ENCODE data around the gene PAQR4.

The PAQR4 gene

DNA sequence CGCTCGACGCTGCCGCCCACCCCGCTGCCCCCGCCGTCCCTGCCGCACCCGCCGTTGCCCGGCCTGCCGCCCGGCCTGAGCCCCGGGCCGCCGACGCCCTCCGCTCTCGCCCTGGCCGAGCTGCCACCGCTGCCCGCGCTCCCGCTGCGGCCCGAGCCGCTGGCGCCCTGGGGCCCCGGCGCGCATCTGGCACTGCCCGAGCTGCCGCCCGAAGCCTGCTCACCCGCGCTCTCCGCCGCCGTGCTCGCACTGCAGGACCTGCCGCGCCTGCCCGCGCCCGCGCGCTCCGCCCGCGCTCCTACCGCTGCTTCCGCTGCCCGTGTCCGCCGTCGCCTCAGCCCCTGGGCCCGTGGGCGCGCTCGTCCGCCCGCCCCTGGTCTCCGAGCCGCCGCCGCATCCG, 35.2 kb downstream of the PAQR4 start:
- DNase-seq (ENCODE audit: low read depth in 2 of 2, low spot score in 1 of 2): no peak

DNA sequence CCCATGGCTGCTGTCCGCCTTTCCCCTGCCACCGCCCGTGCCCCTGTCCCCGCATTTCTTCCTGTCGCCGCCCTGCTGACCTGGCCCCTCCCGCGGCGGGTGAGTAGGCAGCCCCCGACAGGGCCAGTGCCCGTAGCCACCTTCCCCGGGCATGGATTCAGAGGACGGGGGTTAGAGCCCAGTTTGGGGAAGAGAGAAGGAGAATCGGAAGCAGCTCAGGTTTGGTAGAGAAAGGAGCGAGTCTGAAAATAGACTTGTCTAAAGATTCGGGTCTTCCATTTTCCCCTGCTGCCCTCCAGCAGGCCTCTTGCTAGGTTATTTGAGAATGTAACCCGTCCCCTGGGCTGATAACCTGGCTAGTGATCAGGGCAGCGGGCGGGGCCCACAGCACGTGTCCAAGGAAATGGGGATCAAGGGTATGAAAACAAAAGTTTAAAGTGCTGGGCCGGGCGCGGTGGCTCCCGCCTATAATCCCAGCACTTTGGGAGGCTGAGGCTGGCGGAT, 35.7 kb downstream of the PAQR4 start:
- DNase-seq (ENCODE audit: low read depth in 2 of 2, low spot score in 1 of 2): no peak

DNA sequence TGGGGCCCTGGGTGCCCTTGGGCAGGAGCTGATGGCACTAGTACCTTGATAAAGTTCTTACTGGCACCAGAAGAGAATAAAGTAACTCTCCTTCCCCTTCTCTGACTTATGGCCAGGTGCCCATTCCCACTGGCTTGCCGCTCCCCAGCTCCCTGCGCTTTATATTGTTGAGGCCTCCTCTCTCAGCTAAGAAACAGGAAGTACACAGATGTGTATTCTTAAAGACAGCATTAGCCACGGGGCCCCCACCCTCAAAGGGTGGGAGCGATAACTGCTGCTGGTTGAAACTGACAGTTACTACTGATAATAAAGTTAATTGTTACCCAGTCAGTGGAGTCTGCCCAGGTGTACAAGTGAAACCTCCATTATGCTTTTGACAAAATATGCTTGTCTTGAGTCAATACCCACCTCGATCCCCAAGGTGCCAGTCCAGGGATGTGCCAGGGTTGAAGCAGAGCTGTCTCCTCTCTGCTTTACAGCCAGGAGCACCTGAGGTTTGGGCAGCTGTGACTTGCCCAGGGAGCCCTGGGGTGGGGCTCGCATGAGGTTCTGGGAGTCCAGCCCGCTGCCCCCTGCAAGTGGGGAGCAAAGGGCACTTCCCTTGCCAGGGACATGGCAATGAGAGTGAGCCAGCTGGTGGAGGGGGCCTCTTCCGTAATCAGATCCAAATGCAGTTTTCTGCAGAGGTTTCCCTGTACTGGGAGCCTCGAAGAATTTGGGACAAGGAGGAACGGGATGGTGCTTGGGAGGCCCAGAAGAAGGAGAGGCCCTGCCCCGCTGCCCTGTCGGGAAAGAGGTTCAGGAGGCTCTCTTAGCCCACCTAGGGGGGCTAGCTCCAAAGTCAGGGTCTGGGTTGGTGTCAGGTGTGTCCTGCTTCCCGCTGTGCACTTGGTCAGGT, 38.2 kb downstream of the PAQR4 start:
- no peak for DNase-seq (ENCODE audit: low read depth in 2 of 2, low spot score in 1 of 2)

DNA sequence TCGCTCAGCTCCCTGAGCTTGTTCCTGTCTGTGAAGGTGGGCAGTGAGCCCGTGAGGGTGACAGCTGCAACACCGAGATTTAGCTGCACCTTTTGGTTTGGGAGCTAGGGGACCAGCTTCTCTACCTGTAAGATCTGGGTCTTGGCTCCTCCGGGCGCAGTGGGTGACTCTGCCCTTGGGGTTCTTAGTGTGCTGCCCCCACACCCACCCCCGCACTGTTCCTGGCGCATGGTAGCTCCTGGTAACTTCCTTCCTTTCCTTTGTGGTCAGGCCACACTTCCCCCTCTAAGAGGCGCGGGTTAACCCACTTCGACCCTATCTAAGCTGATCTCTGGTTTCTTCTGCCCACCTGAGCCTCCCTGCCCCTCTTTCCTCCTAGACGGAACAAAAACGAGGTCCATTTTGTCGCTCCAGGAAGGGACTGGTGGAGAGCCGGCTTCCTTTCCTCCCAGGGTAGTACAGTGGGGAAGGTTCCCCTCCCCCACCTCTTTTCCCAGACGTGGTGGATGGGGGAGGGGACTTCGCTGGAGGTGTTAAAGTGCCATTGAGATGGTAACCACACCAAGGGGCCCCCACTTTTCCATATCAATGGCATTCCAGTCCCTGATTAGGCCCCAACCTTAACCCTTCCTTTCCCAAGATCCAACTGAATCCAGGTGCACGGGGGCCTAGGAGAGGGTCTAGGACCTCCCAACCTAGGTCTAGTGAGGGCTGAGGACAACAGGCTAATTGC, 39.0 kb downstream of the PAQR4 start:
- no peak for DNase-seq (ENCODE audit: low read depth in 2 of 2, low spot score in 1 of 2)

DNA sequence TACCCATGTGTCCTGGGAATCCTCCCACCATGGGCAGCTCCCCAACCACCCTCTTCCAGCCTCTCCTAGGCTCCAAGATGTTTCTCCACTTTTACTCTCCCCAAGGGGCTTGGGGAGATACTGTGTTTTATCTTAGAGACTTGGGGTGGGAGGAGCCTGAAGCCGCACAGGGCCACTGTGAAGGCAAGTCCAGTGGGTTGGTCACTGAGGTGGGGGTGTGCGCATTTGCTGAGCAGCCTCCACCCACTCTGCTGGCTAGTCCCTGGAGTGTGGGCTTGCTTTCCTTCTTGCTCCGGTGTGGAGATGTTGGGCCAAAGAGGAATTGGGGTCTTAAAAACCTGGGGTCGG, 39.5 kb downstream of the PAQR4 start:
- DNase-seq (ENCODE audit: low read depth in 2 of 2, low spot score in 1 of 2): no peak

DNA sequence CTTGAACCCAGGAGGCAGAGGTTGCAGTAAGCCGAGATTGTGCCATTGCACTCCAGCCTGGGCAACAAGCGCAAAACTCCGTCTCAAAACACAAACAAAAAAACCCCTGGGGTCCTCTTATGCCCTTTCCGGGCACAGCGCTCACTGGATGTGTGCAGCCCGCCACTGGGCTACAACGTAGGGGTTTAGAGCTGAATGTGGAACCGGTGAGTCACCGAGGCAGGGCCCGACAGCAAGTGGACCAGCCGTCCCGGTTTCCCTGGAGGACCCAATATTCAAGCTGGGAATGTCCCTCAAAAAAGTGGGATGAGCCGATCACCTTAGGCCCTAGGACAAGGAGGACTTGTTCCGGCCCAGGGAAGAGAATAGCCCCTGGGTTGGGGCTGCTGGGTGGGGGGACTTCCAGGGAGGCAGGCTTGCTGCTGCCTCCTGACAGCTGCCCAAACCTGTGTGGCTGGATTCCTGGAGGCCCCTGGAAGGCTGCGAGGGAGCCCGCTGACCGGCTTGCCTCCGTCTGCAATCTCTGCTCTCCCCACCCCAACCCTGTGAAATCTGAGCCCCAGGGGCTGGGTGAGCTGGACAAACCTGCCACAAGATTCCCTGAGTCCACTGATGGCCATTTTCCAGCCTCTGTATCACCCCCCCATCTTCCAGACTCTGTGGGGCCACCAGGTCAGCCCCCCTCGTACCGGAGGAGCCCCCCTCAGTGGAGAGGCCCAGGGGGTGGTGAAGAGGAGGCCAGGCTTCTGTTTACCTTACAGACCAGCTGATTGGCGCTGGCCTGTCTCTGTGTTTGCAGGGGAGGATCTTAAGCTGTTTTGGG, 40.6 kb downstream of the PAQR4 start:
- DNase-seq (ENCODE audit: low read depth in 2 of 2, low spot score in 1 of 2): no peak

DNA sequence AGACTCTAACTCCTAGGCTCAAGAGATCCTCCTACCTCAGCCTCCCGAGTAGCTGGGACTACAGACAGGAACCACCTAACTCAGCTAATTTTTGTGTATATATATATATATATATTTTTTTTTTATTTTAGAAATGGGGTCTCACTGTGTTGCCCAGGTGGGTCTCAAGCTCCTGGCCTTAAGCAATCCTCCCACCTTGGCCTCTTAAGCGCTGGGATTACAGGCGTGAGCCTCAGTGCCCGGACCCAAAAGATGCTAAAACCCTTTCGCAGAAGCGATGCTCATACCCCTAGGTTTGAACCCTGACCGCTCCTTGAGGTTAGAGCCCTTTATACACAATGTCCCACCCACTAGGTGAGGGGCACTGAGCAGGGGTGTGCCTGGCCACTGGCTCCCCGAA, 41.4 kb downstream of the PAQR4 start:
- no peak for DNase-seq (ENCODE audit: low read depth in 2 of 2, low spot score in 1 of 2)

DNA sequence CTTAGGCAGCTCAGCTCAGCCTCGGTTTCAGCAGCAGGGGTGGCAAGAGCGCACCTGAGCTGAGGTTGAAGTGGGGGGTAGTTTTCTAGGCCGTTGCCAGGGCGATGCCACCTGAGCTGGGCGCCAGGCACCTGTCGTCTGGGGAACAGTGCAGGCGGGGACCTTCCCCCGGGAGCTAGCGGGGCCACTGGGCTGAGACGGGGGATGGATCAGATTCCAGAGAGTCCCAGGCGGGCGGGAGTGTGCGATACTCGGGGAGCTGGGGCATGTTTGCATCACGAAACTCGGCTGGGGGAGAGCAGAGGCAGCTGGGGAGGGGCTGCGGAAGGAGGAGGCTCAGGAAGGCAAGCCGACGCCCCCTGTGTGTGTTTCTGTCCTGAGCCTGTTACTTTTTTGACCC, 43.1 kb downstream of the PAQR4 start:
- DNase-seq (ENCODE audit: low read depth in 2 of 2, low spot score in 1 of 2): no peak

DNA sequence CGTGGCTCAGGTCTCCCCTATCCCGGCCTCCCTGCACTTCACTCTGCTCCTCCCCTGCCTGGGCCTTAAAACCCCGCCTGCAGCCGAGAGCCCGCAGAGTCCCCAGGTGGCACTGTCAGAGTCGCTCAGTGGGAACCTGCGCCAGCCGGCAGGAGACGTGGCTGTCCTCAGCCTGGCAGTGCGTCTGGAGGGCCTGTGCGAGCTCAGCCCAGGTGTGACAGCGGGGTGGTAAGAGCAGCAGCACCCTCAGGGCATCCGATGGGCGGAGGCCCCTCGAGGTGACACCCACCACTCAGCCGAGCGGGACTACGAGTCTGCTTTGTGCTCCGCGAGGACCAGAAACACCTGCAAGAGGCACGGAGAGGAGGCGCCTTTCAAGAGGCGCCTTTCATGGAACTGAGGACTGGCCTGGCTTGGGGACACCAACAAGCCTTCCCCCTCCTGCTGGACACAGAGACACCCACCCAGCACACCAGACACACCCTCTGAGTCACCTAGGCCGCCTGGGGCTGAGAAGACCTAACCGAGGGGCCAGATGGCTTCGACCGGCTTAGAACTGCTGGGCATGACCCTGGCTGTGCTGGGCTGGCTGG, 43.8 kb downstream of the PAQR4 start, which contains the start of gene CLDN9:
Gene CLDN9, plus strand, starts transcription at position 96 of the 593 bp plus-strand sequence. Its CDS starts 440 bp downstream, at position 536.
- DNase-seq (ENCODE audit: low read depth in 2 of 2, low spot score in 1 of 2): no peak

DNA sequence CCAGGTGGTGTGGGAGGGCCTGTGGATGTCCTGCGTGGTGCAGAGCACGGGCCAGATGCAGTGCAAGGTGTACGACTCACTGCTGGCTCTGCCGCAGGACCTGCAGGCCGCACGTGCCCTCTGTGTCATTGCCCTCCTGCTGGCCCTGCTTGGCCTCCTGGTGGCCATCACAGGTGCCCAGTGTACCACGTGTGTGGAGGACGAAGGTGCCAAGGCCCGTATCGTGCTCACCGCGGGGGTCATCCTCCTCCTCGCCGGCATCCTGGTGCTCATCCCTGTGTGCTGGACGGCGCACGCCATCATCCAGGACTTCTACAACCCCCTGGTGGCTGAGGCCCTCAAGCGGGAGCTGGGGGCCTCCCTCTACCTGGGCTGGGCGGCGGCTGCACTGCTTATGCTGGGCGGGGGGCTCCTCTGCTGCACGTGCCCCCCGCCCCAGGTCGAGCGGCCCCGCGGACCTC, 44.4 kb downstream of the PAQR4 start:
- no peak for DNase-seq (ENCODE audit: low read depth in 2 of 2, low spot score in 1 of 2)

DNA sequence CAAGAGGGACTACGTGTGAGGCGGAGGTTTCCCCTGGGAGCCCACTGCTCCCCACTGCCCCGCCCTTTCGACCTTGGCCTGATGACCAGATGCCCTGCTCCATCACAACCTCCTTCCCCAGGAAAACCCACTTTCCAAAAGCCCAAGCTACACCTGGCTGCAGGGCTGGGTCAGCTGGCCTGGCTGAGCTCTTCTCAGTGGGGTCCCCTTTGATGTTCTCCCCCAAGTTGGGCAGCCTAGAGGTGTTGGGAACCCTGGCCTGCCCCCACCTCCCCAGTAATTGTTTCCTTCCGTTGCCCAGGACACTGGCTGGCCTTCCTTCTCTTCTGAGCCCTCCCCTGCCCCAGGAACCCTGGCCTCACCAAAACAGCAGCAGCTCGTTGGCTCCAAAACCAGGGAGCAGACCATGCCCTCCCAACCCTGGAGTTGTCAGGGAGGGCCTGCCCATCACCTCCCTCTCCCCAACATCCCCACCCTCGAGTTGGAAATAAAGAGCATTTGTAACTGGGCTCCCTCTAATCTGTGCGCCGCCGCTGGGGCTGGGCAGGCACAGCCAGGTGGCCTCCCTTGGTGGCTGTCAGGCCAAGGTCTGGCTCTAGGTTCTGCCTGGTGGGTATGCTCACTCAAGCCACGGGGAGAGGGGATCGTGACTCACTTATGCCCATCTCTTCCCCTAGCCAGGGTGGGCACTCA, 45.0 kb downstream of the PAQR4 start:
- DNase-seq (ENCODE audit: low read depth in 2 of 2, low spot score in 1 of 2): no peak

DNA sequence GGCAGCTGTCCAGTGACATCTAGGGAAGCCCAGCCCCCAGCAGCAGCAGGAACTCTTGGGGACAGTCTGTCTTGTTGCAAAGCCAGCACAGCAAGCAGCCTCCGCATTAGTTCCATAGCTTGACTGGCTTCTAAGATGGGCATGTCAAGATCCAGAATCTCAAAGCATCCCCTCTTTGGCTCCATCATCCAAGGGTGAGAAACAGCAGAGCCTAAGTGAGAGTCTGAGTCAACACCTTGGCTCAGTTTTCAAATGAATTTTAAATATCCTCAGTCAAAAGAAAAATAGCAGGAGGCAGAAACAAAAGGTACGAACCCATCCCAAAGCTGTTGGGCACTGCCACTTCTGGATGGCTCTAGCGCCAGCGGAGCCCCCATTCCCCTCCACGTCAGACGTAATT, 45.8 kb downstream of the PAQR4 start:
- DNase-seq (ENCODE audit: low read depth in 2 of 2, low spot score in 1 of 2): no peak

DNA sequence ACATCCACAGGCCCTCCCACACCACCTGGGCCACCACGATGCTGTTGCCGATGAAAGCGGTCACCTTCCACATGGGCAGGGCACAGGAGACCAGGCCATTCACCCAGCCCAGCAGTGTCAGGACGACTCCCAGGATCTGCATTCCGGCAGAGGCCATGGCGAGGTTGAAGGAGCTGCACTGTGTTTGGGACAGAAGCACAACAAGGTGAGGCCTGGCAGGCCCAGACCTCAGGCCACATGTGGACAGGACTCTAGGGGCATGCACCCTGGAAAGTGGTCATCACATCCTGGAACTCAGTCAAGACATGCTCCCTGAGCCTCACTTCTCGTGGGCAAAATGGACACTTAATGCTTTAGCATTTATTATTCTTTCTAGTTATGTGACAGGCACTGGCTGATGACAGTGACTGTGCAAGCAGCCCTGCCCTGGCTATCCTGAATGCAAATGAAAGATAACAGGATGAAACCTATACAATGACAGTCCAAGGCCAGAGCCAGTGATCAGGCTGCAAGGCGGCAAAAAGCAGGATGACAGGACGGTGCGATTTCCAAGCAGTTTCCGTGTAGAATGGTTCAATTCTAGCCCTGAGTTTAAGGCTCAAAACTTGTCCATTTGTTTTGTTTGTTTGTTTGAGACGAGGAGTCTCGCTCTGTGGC, 46.8 kb downstream of the PAQR4 start:
- DNase-seq (ENCODE audit: low read depth in 2 of 2, low spot score in 1 of 2): no peak

DNA sequence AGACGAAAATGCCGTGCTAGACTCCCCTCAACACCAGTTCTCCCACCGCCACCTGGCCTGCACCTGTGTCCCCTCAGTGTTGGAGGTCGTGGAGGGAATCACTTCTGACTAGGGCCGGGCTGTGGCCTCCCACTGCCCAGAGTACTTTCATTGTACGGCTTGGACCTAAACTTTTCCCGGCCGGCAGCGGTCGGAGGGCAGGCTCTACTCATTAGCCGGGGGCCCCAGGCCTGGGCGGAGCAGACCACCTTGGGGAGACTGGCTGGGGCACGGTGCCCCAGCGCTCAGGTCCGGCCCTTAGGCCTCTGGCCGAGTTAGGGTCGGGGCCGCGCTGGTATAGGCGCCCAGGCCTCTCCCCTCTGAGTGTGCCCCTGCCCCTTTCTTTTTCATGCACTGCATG, 48.2 kb downstream of the PAQR4 start:
- DNase-seq (ENCODE audit: low read depth in 2 of 2, low spot score in 1 of 2): no peak

DNA sequence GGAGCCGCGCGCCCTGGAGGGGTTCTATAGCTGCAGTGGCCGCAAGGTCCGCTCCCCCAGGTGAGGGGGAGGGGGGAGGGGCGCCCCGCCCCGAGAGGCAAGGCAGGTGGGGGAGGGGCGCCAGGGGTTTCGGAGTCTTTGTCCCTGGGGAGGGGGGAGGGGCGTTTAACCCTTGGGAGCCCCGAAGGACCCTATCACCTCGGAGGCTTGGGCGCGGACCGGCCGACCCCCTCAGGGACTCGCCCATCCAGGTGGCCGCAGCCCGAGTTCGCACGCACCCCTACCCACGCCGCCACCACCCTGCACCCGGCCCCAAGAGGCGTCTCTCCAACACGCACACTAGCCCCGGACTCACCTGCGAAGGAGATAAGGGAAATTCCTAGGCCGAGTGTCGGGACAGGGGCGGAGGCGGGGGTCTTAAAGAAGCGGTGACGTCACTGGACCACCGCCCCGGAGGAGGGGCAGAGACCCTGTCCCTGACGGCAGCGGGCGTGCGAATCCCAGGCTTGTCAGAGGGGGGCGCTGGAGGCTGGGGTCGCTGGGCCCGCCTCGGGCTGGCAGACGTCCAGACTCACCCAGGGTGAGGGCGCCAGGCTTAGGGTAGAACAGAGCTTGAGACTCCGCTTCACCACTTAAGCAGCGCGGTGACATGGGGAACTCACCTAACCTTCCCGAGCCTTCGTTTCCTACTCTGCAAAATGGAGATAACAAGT, 48.8 kb downstream of the PAQR4 start, which contains the start of gene CLDN6:
Gene CLDN6, minus strand, starts transcription at position 390 of the 713 bp plus-strand sequence. CDS start 2,162 bp downstream, outside the sequence.
- no peak for DNase-seq (ENCODE audit: low read depth in 2 of 2, low spot score in 1 of 2)

DNA sequence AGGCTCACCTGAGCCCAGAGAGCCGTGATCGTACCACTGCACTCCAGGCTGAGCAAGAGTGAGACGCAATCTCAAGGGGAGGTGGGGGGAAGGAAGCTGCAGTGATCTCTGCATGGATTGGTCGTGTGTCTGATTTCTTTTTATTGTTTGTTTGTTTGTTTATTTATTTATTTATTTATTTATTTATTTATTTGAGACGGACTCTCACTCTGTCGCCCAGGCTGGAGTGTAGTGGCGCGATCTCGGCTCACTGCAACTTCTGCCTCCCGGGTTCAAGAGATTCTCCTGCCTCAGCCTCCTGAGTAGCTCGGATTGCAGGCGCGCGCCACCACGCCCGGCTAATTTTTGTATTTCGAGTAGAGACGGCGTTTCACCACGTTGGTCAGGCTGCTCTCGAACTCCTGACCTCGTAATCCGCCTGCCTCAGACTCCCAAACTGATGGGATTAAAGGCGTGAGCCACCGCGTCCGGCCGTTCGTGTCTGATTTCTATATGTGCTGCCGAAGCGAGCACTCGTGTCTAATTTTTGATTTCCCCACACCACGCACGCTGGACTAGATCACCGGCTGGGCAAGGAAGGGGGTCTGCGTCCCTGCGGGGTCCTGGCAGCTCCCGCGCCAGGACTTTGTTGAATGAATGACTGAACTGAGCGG, 50.6 kb downstream of the PAQR4 start:
- DNase-seq (ENCODE audit: low read depth in 2 of 2, low spot score in 1 of 2): no peak

DNA sequence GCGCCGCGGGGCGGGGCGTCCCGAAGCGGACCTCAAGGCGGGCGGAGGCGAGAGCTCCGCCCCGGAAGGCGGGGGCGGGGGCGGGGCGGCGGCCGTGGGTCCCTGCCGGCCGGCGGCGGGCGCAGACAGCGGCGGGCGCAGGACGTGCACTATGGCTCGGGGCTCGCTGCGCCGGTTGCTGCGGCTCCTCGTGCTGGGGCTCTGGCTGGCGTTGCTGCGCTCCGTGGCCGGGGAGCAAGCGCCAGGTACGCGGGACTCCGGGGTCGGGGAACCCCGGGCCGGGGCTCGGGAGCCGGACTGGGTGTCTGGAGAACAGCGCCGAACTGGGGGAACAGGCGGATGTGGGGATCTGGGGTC, 51.1 kb downstream of the PAQR4 start, which contains the start of gene TNFRSF12A:
Gene TNFRSF12A, plus strand, starts transcription at position 122 of the 357 bp plus-strand sequence. Its CDS starts 30 bp downstream, at position 152.
- DNase-seq (ENCODE audit: low read depth in 2 of 2, low spot score in 1 of 2): peak in 1 of 2 donors; percentile 36

All from stimulated activated CD8-positive, alpha-beta memory T cell treated with anti-CD3 and anti-CD28 coated beads, Interleukin-4, amount 100 ng/mL, for 1 hour (primary cell).